ENCODE results near the gene PLAU. TPM values are rescaled to one million over a fixed set of nuclear protein-coding genes. Genes with fewer than 3 reads are reported as not detected.

The PLAU gene
- total and polyA plus RNA-seq, 8 donors = 5.5 to 39.5 (median 9.9) TPM; not detected in 1

DNA sequence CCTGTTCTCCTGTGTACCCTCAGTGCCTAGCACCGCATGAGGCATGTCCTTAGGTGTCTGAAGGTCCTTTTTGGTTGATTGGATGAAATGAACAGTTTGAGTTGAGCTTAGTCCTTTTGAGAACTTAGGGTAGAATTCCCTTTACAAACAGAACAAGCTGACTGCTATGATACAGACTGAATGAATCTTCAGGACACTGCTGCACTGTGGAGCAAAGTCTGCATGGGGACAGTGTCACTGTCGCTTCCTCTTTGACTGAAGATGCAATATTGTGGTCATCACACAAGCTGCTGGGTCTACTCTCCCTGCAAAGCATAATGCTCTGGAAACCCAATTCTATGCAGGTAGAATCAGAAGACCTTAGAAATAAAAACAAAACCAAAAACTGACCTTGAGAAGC, 8.6 kb upstream of the PLAU start:
- WGBS, 5 donors = 90 to 97% (median 91%) methylated on average over 2 of the region's 2 CpGs
- no peaks in the 10 kb centered on the region for H3K36me3 ChIP-seq
- H3K4me3 ChIP-seq = no peak overlapping the region
- no peaks in the 10 kb centered on the region for H3K9me3 ChIP-seq
- intact Hi-C loops (cut with DNase I; ENCODE audit: low total_unique reads) = no loop called here
- H3K27me3 ChIP-seq = peaks cover 0 to 3% (median 0%) of the 10 kb centered on the region in 3 donors
- DNase-seq = no peak
- H3K27ac ChIP-seq = no peak overlapping the region
- TF ChIP-seq, protein P1, sequence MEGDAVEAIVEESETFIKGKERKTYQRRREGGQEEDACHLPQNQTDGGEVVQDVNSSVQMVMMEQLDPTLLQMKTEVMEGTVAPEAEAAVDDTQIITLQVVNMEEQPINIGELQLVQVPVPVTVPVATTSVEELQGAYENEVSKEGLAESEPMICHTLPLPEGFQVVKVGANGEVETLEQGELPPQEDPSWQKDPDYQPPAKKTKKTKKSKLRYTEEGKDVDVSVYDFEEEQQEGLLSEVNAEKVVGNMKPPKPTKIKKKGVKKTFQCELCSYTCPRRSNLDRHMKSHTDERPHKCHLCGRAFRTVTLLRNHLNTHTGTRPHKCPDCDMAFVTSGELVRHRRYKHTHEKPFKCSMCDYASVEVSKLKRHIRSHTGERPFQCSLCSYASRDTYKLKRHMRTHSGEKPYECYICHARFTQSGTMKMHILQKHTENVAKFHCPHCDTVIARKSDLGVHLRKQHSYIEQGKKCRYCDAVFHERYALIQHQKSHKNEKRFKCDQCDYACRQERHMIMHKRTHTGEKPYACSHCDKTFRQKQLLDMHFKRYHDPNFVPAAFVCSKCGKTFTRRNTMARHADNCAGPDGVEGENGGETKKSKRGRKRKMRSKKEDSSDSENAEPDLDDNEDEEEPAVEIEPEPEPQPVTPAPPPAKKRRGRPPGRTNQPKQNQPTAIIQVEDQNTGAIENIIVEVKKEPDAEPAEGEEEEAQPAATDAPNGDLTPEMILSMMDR (IDR thresholded peaks at IDR 0.05) = no peak
- TF ChIP-seq POLR2A (IDR thresholded peaks at IDR 0.05) (no peak), POLR2AphosphoS5 (IDR thresholded peaks at IDR 0.05) (no peak), EP300 (IDR thresholded peaks at IDR 0.05) (no peak)
- H3K4me1 ChIP-seq = peaks cover 0 to 26% (median 8%) of the 10 kb centered on the region in 4 donors

DNA sequence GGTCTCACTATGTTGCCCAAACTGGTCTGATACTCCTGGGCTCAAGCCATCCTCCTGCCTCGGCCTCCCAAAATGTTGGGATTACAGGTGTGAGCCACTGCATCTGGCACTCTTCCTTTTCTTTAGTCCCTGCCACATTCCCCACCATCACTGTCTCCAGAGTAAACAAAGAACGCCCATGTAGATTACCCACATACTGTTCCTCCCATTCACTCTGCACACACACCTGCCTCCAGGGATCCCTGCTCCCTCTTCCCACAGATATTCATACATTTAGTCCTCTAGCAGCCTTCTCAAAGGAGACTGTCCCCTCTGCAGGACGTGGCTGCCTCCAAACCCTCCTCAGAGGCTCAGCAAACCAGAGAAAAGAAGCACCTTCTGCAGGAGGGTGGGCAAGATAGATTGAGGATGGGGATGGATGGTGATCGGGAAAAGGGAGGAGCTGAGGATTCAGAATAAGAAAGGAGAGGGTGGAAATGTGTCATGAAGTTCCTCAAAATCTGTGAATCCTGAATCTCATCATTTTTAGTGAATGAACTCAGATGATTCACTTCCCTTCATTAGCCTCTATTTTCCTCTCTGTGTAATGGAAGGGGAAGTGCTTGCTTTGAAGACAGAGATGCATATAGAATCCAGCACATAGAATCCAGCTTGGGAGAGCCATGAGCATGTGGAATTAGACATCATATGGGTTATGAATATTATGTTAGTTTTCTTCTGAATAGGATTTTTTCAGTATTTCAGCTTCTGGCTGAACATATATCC, 5.5 kb upstream of the PLAU start:
- intact Hi-C loops (cut with DNase I; ENCODE audit: low total_unique reads) = no loop called here
- peaks cover 2 to 45% (median 28%) of the 10 kb centered on the region in 4 donors for H3K4me1 ChIP-seq
- no peak for TF ChIP-seq POLR2AphosphoS5 (IDR thresholded peaks at IDR 0.05)
- TF ChIP-seq, protein P1 (IDR thresholded peaks at IDR 0.05) = no peak
- no peaks in the 10 kb centered on the region for H3K9me3 ChIP-seq
- no peak for DNase-seq
- no peaks in the 10 kb centered on the region for H3K36me3 ChIP-seq
- no peak overlapping the region for H3K4me3 ChIP-seq
- H3K27ac ChIP-seq = peak overlapping the region in 4 of 5 donors; percentile 70 to 84 (median 83)
- peaks cover 0 to 8% (median 0%) of the 10 kb centered on the region in 3 donors for H3K27me3 ChIP-seq
- 62 to 72% (median 68%) methylated on average over 4 of the region's 4 CpGs for WGBS, 5 donors

DNA sequence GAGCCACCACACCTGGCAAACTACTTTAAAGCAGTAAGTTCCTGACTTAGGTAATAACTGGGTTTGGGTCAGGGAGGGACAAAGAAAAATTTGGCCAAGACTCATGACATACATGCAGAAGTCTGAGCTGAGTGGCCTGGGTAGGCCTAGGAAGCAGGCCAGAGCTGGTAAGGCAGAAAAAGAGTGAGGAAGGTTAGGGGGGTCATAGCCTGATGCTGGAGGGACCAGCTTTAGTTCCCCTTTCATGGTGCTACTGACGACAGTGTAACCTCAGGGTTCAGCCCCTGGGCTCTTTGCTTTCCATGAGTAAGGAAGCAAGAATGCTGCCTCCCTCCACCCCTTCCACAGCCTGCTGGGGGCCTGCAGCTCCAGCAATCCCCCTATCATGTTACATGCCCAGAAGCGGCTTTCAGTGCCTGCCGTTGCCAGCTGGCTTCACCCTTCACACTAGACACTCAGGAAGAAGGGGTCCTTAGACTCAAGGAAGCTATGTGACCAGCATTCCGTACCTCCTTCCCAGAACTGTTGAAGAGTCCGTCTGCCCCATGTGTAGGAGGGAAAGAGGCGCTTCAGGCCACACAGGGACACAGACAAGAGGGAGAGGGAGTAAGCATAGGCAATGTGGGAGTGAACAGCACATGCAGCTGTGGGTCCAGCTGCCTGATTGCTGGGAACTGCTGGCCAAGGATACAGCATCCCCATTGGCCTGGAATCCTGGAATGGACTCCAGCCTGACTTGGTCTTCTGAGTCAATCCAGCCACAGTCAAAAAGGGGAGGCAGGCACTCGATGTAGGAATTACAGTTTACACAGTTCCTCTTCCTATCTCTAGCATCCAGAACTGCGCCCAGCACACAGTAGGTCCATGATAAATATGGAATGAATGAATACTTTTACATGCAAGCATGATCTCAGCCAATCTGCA, 4.1 kb upstream of the PLAU start:
- TF ChIP-seq, protein P1 (IDR thresholded peaks at IDR 0.05) = no peak
- TF ChIP-seq EP300 (IDR thresholded peaks at IDR 0.05) = no peak
- peak in 2 of 3 donors; percentile 8 to 82 for TF ChIP-seq POLR2AphosphoS5 (IDR thresholded peaks at IDR 0.05)
- no peak for TF ChIP-seq POLR2A (IDR thresholded peaks at IDR 0.05)
- peak overlapping the region; percentile 69 to 84 (median 82) for H3K27ac ChIP-seq
- H3K4me1 ChIP-seq = peaks cover 16 to 59% (median 40%) of the 10 kb centered on the region in 4 donors
- no peak overlapping the region for H3K4me3 ChIP-seq
- H3K36me3 ChIP-seq = no peaks in the 10 kb centered on the region
- H3K27me3 ChIP-seq = peaks cover 0 to 22% (median 13%) of the 10 kb centered on the region in 3 donors
- peak in 1 of 2 donors; percentile 91 for DNase-seq
- intact Hi-C loops (cut with DNase I; ENCODE audit: low total_unique reads) = no loop called here
- WGBS, 5 donors = 38 to 69% (median 65%) methylated on average over 8 of the region's 8 CpGs
- H3K9me3 ChIP-seq = no peaks in the 10 kb centered on the region

DNA sequence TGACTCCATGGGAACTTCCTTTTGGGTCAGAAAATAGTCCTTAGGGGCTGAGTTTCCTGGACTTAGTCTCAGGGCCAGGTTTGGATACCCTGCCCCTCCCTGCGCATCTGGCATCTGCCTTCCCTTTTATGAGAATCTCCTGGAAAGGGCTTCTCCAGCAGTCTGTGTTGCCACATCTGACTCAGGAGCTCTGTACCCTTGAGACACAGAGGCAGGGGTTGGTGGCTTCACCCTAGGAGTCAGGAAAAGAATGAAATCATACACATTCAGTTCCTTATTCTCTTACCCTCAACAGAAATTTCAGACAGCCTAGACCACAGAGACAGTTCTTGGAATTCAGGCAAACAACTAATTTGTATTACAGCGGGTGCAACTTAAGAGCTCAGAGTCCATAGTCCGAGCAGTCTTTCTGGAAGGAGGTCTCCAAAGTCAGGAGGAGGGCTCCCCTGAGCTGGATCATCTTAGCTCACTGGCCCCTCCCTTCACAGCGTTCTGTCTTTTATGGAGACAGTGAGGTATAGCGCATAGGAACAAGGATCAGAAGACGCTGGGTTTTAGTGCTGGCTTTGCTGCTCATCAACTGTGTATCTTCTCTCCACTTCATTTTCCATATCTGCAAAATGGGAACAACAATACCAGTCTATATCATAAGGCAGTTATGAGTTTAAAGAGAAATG, 3.0 kb upstream of the PLAU start:
- TF ChIP-seq POLR2A (IDR thresholded peaks at IDR 0.05) (no peak), POLR2AphosphoS5 (IDR thresholded peaks at IDR 0.05) (no peak), EP300 (IDR thresholded peaks at IDR 0.05) (no peak)
- TF ChIP-seq, protein P1 (IDR thresholded peaks at IDR 0.05) = no peak

More for the DNA sequence above, 3.0 kb upstream of the PLAU start:
- Histone ChIP-seq H3K27ac (peak overlapping the region in 4 of 5 donors; percentile 70 to 84 (median 83)), H3K27me3 (peaks cover 0 to 31% (median 20%) of the 10 kb centered on the region in 3 donors), H3K9me3 (no peaks in the 10 kb centered on the region), H3K4me3 (no peak overlapping the region), H3K4me1 (peaks cover 23 to 66% (median 45%) of the 10 kb centered on the region in 4 donors), H3K36me3 (no peaks in the 10 kb centered on the region)
- intact Hi-C loops (cut with DNase I; ENCODE audit: low total_unique reads) = no loop called here
- 79 to 85% (median 79%) methylated on average over 6 of the region's 6 CpGs for WGBS, 5 donors
- DNase-seq = peak in 1 of 2 donors; percentile 26

Data from stomach (tissue), 9 donors.